Renal cortical epithelial cell (primary cell): Measurements from ENCODE around the gene COL4A6. TPM values are rescaled to one million over a fixed set of nuclear protein-coding genes. Genes with fewer than 3 reads are reported as not detected.

Experiments used
- total RNA-seq: library from RNA; depleted of rRNA; stranded (reverse); fragments of >200 nt; gene quantifications from 2 replicates; pipeline ENCODE4 v1.2.3, GENCODE V29; 2014

The COL4A6 gene
- total RNA-seq, 1 donor from 2014 or later, result 4.9 TPM

Other genes with a start within 250 kb of the COL4A6 start
- 33.5 and 80.4 TPM in 2 replicates for gene COL4A5, start 1.4 kb upstream of the COL4A6 start, total RNA-seq